Trophoblast cell (in vitro differentiated cells and primary cell): Measurements from ENCODE around the gene PTPRM.

Experiments used
- DNase-seq, 2 donors: peaks; one replicate each; pipeline ENCODE4 v3.0.0-alpha.2; 2016
- H2AFZ ChIP-seq: 2 replicates; pipeline ENCODE4 v1.6.1; 2013; ENCODE audit warnings: low read length, moderate library complexity, mild to moderate bottlenecking; ENCODE audit not compliant: insufficient read depth, poor library complexity
- H2AK5ac ChIP-seq: 2 replicates; pipeline ENCODE4 v1.6.1; 2013; ENCODE audit warnings: mild to moderate bottlenecking, low read length
- H2BK120ac ChIP-seq: 2 replicates; pipeline ENCODE4 v1.6.1; 2013; ENCODE audit warnings: low read length, mild to moderate bottlenecking, moderate library complexity; ENCODE audit not compliant: insufficient read depth, poor library complexity
- H2BK12ac ChIP-seq: 2 replicates; pipeline ENCODE4 v1.6.1; 2013; ENCODE audit warnings: mild to moderate bottlenecking, low read length, moderate library complexity
- H2BK5ac ChIP-seq: 2 replicates; pipeline ENCODE4 v1.6.1; 2013; ENCODE audit warnings: low read length, low read depth, moderate library complexity, mild to moderate bottlenecking; ENCODE audit not compliant: poor library complexity
- H3K14ac ChIP-seq: 2 replicates; pipeline ENCODE4 v1.6.1; 2013; ENCODE audit warnings: mild to moderate bottlenecking, low read length
- H3K18ac ChIP-seq: 2 replicates; pipeline ENCODE4 v1.6.1; 2013; ENCODE audit warnings: mild to moderate bottlenecking, low read length
- H3K23ac ChIP-seq: 2 replicates; pipeline ENCODE4 v1.6.1; 2013; ENCODE audit warnings: low read length
- H3K27ac ChIP-seq: 2 replicates; pipeline ENCODE4 v1.5.1; 2013; ENCODE audit warnings: low read depth, mild to moderate bottlenecking, inconsistent platforms, low read length, moderate library complexity
- H3K27me3 ChIP-seq: 2 replicates; pipeline ENCODE4 v1.6.1; 2013; ENCODE audit warnings: inconsistent platforms, mild to moderate bottlenecking, low read length, moderate library complexity; ENCODE audit not compliant: insufficient read depth
- H3K36me3 ChIP-seq, 2 experiments: 1 replicate in 1 of 2; 2 replicates in 1 of 2; pipeline ENCODE4 v1.6.1; 2013; ENCODE audit warnings: low read length in 2 of 2, mild to moderate bottlenecking in 2 of 2, moderate library complexity in 1 of 2; ENCODE audit not compliant: insufficient read depth in 2 of 2, control insufficient read depth in 1 of 2
- H3K4ac ChIP-seq: 2 replicates; pipeline ENCODE4 v1.6.1; 2013; ENCODE audit warnings: low read depth, mild to moderate bottlenecking, low read length, moderate library complexity
- H3K4me1 ChIP-seq, 2 experiments: 1 replicate in 1 of 2; 2 replicates in 1 of 2; pipeline ENCODE4 v1.6.1; 2013; ENCODE audit warnings: low read length in 2 of 2, mild to moderate bottlenecking in 2 of 2, moderate library complexity in 1 of 2; ENCODE audit not compliant: insufficient read depth in 2 of 2, control insufficient read depth in 1 of 2
- H3K4me2 ChIP-seq: 2 replicates; pipeline ENCODE4 v1.6.1; 2013; ENCODE audit warnings: inconsistent platforms, mild to moderate bottlenecking, low read length, moderate library complexity
- H3K4me3 ChIP-seq: 2 replicates; pipeline ENCODE4 v1.5.1; 2013; ENCODE audit warnings: mild to moderate bottlenecking, low read depth, low read length, inconsistent platforms
- H3K79me1 ChIP-seq: one replicate; pipeline ENCODE4 v1.6.1; 2013; ENCODE audit warnings: low read length
- H3K79me2 ChIP-seq: 2 replicates; pipeline ENCODE4 v1.6.1; 2013; ENCODE audit warnings: low read length, mild to moderate bottlenecking; ENCODE audit not compliant: control insufficient read depth, insufficient read depth, poor library complexity
- H3K9ac ChIP-seq: 2 replicates; pipeline ENCODE4 v1.6.1; 2013; ENCODE audit warnings: mild to moderate bottlenecking, low read length
- H3K9me3 ChIP-seq: 2 replicates; pipeline ENCODE4 v1.6.1; 2013; ENCODE audit warnings: low read depth, mild to moderate bottlenecking, control low read depth, inconsistent platforms, low read length; ENCODE audit not compliant: insufficient read depth
- H4K12ac ChIP-seq: 2 replicates; pipeline ENCODE4 v1.6.1; 2013; ENCODE audit warnings: low read depth, mild to moderate bottlenecking, low read length, moderate library complexity
- H4K8ac ChIP-seq: 2 replicates; pipeline ENCODE4 v1.6.1; 2013; ENCODE audit warnings: low read depth, mild to moderate bottlenecking, low read length, moderate library complexity
- H4K91ac ChIP-seq: one replicate; pipeline ENCODE4 v1.6.1; 2013; ENCODE audit warnings: low read depth, mild to moderate bottlenecking, low read length, moderate library complexity
- WGBS: extraction: QIAGEN DNeasy Blood & Tissue Kit; methylation state at CpG from one replicate; pipeline ENCODE4 v1.1.7; 2013; ENCODE audit warnings: missing lambda C conversion rate; ENCODE audit not compliant: insufficient read length, insufficient coverage; ENCODE audit errors: extremely low coverage; 5-methylcytosine and 5-hydroxymethylcytosine counted together

PTPRM gene

DNA sequence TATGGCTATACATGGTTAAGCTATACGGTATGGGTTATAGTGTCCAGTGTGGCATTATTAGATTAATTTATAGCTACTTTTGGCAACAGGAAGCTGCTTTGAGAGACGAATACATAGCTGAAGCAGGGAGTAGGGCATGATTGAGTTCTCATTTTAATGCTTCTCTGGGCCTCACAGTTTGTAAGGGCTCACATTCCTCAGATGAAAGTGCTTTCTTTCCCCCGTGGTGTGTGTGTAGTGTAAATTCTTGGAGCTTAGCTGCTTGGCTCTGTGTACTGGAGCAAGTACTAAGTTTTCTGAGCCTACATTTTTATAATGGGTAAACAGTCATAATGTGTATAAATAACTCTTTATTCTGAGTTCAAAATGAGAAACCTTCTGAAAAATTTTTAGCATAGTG is 173.7 kb downstream of the PTPRM start:
- no peak overlapping the region for H2BK120ac ChIP-seq
- H4K12ac ChIP-seq, result no peak overlapping the region
- no peak overlapping the region for H3K23ac ChIP-seq
- H3K27ac ChIP-seq, result no peak overlapping the region
- H3K4ac ChIP-seq, result no peak overlapping the region
- no CpG with 5 or more reads among the region's 3 CpGs for WGBS
- H4K8ac ChIP-seq, result no peak overlapping the region
- peaks cover 4 to 15% of the 10 kb centered on the region in 2 experiments for H3K4me1 ChIP-seq
- no peak overlapping the region for H3K4me3 ChIP-seq
- H3K9me3 ChIP-seq, result no peaks in the 10 kb centered on the region
- H3K36me3 ChIP-seq, result no peaks in the 10 kb centered on the region
- peak overlapping the region; percentile 19 for H4K91ac ChIP-seq
- H3K18ac ChIP-seq, result no peak overlapping the region
- H3K14ac ChIP-seq, result no peak overlapping the region
- DNase-seq, result no peak
- H3K79me1 ChIP-seq, result peaks cover 7% of the 10 kb centered on the region
- H3K4me2 ChIP-seq, result no peak overlapping the region
- no peak overlapping the region for H2AK5ac ChIP-seq
- H3K27me3 ChIP-seq, result no peaks in the 10 kb centered on the region
- no peaks in the 10 kb centered on the region for H3K79me2 ChIP-seq
- H2BK12ac ChIP-seq, result no peak overlapping the region
- H2AFZ ChIP-seq, result no peak overlapping the region
- no peak overlapping the region for H3K9ac ChIP-seq
- no peak overlapping the region for H2BK5ac ChIP-seq

- DNase-seq, result no peak
- Histone ChIP-seq H4K8ac (no peak overlapping the region), H3K36me3 (no peaks in the 10 kb centered on the region), H3K79me1 (peaks cover 7% of the 10 kb centered on the region), H3K9me3 (peaks cover 2% of the 10 kb centered on the region), H2BK120ac (no peak overlapping the region), H3K4me2 (no peak overlapping the region), H2BK12ac (no peak overlapping the region), H3K79me2 (no peaks in the 10 kb centered on the region), H3K14ac (no peak overlapping the region), H3K9ac (no peak overlapping the region), H4K12ac (no peak overlapping the region), H3K4me3 (no peak overlapping the region), H2BK5ac (no peak overlapping the region), H3K27me3 (no peaks in the 10 kb centered on the region), H2AFZ (no peak overlapping the region), H3K18ac (no peak overlapping the region), H3K23ac (no peak overlapping the region), H3K27ac (no peak overlapping the region), H4K91ac (no peak overlapping the region), H3K4ac (no peak overlapping the region), H2AK5ac (no peak overlapping the region), H3K4me1 (peaks cover 4 to 15% of the 10 kb centered on the region in 2 experiments)
Measured at GRCh38 chr18:7741640-7742039, 174.5 kb downstream of the PTPRM start.

DNA sequence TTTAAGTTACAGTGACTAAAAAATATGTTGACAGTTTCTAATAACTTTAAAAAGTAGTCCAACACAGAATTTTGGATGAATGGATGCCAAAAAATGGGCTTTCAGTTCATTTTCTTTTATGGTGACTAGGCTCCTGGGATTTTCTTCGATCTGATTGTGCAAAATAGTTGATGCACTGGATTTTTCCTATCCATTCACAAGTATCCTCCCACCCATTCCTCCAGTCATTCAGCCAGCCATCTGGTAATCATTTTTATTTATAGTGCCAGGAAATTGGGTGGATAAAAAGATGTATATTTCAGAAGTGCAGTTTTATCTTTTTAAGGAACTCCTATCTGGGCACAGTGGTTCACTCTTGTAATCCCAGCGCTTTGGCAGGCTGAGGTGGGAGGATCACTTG is 175.1 kb downstream of the PTPRM start:
- no peak overlapping the region for H2BK5ac ChIP-seq
- H3K79me1 ChIP-seq, result peaks cover 7% of the 10 kb centered on the region
- peaks cover 4 to 13% of the 10 kb centered on the region in 2 experiments for H3K4me1 ChIP-seq
- H3K9me3 ChIP-seq, result peaks cover 3% of the 10 kb centered on the region
- H3K18ac ChIP-seq, result no peak overlapping the region
- H2BK12ac ChIP-seq, result no peak overlapping the region
- H3K9ac ChIP-seq, result no peak overlapping the region
- H2AK5ac ChIP-seq, result no peak overlapping the region
- no peak overlapping the region for H3K27ac ChIP-seq
- no peaks in the 10 kb centered on the region for H3K36me3 ChIP-seq
- WGBS, result no CpG with 5 or more reads among the region's 2 CpGs
- no peak overlapping the region for H3K23ac ChIP-seq
- no peak overlapping the region for H4K91ac ChIP-seq
- peak overlapping the region; percentile 47 for H3K4ac ChIP-seq
- H4K12ac ChIP-seq, result no peak overlapping the region
- no peak overlapping the region for H4K8ac ChIP-seq
- H3K27me3 ChIP-seq, result no peaks in the 10 kb centered on the region
- no peak overlapping the region for H2AFZ ChIP-seq
- no peak overlapping the region for H3K4me3 ChIP-seq
- no peaks in the 10 kb centered on the region for H3K79me2 ChIP-seq
- no peak overlapping the region for H3K4me2 ChIP-seq
- H2BK120ac ChIP-seq, result no peak overlapping the region
- no peak for DNase-seq
- H3K14ac ChIP-seq, result no peak overlapping the region

GRCh38 chr18:7743256-7743655 is 176.1 kb downstream of the PTPRM start:
- H4K8ac ChIP-seq, result no peak overlapping the region
- WGBS, result no CpG with 5 or more reads among the region's 1 CpG
- no peak overlapping the region for H2AFZ ChIP-seq
- no peaks in the 10 kb centered on the region for H3K79me2 ChIP-seq
- H2BK5ac ChIP-seq, result no peak overlapping the region
- no peak overlapping the region for H2BK12ac ChIP-seq
- no peak overlapping the region for H3K18ac ChIP-seq
- H3K27ac ChIP-seq, result no peak overlapping the region
- no peak overlapping the region for H3K14ac ChIP-seq
- peaks cover 2 to 10% of the 10 kb centered on the region in 2 experiments for H3K4me1 ChIP-seq
- H2BK120ac ChIP-seq, result no peak overlapping the region
- H4K12ac ChIP-seq, result no peak overlapping the region
- peaks cover 7% of the 10 kb centered on the region for H3K79me1 ChIP-seq
- DNase-seq, result no peak
- H3K4me3 ChIP-seq, result no peak overlapping the region
- H3K36me3 ChIP-seq, result no peaks in the 10 kb centered on the region
- no peak overlapping the region for H2AK5ac ChIP-seq
- H3K4me2 ChIP-seq, result no peak overlapping the region
- H4K91ac ChIP-seq, result no peak overlapping the region
- H3K4ac ChIP-seq, result no peak overlapping the region
- H3K23ac ChIP-seq, result no peak overlapping the region
- no peak overlapping the region for H3K9ac ChIP-seq
- peaks cover 3% of the 10 kb centered on the region for H3K9me3 ChIP-seq
- no peaks in the 10 kb centered on the region for H3K27me3 ChIP-seq
